WI38 (cell line): ENCODE results near the gene TTC16.

Experiments used
- H3K4me3 ChIP-seq: 2 replicates; pipeline ENCODE4 v1.5.1; 2011; ENCODE audit warnings: low read depth, mild to moderate bottlenecking, control low read depth, low read length
- TF ChIP-seq, protein P1 (sequence below): IDR thresholded peaks from 2 replicates; pipeline ENCODE4 v1.5.1; 2012; ENCODE audit warnings: low read depth, mild to moderate bottlenecking, control low read depth, low read length

The TTC16 gene

DNA sequence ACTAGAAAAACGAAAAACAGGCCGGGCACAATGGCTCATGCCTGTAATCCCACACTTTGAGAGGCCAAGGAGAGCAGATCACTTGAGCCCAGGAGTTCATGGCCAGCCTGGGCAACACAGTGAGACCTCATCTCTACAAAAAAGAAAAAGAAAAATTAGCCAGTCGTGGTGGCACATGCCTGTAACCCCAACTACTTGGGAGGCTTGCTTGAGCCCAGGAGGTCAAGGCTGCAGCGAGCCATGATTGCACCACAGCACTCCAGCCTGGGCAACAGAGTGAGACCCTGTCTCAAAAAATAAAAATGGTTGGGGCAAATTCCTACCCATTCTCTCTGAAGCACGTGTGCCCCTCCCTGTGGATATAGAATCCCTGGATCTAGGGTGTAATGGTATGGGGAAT, 17.5 kb upstream of the TTC16 start:
- TF ChIP-seq, protein P1, sequence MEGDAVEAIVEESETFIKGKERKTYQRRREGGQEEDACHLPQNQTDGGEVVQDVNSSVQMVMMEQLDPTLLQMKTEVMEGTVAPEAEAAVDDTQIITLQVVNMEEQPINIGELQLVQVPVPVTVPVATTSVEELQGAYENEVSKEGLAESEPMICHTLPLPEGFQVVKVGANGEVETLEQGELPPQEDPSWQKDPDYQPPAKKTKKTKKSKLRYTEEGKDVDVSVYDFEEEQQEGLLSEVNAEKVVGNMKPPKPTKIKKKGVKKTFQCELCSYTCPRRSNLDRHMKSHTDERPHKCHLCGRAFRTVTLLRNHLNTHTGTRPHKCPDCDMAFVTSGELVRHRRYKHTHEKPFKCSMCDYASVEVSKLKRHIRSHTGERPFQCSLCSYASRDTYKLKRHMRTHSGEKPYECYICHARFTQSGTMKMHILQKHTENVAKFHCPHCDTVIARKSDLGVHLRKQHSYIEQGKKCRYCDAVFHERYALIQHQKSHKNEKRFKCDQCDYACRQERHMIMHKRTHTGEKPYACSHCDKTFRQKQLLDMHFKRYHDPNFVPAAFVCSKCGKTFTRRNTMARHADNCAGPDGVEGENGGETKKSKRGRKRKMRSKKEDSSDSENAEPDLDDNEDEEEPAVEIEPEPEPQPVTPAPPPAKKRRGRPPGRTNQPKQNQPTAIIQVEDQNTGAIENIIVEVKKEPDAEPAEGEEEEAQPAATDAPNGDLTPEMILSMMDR = no peak
- no peak overlapping the region for H3K4me3 ChIP-seq

- TF ChIP-seq, protein P1 = no peak
- peak overlapping the region; percentile 34 for H3K4me3 ChIP-seq
Measured at GRCh38 chr9:127698985-127699670, 16.8 kb upstream of the TTC16 start.

DNA sequence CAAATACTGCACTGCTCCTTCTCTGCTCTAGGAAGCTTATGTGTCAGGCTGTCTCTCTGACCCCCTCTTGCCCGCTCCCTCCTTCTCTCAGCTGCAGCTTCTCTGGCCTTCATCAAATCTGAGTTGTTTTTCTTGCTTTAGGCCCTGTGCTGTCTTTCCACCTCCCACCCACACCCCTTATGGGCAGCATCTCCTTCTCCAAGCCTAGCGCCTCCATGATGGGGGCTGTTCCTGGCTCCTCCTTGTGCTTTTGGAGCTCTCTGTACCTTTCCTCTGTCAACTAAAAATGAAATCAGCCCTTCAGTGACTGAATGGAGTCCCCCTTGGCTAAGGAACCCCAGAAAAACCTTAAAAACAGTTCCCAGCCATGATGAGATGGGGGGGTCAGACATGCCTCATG, 15.7 kb upstream of the TTC16 start:
- H3K4me3 ChIP-seq = no peak overlapping the region
- TF ChIP-seq, protein P1 = no peak

DNA sequence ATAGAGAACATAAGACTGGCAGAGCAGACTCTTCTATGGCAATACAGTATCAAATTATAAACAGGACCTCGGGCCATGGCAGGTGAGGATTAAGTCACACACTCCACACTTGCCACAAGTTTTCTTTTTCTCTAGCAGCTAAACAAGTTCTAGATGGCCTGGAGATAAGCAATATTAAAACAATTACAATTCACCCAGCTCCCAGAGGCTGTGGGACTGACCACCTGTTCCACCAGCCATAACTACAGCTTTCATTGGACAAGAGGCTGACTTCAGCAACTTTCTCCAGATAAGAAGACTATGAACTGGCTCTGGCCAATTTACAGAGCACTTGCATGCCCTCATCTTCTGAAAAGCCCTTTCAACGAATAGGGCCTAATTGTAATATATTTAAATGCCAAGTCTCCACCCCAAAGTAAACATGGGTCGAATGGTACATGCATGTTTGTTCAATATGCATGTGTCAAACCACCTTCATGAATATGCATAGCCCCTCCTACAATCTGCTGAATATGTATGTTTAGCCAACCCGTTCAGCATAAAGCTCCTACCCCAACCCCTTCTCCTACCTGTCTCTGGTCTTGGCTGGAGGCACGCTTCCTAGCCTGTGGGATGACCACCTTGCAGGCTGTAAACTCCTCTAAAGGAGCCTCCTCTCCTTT, 15.2 kb upstream of the TTC16 start:
- no peak overlapping the region for H3K4me3 ChIP-seq
- TF ChIP-seq, protein P1 = no peak

DNA sequence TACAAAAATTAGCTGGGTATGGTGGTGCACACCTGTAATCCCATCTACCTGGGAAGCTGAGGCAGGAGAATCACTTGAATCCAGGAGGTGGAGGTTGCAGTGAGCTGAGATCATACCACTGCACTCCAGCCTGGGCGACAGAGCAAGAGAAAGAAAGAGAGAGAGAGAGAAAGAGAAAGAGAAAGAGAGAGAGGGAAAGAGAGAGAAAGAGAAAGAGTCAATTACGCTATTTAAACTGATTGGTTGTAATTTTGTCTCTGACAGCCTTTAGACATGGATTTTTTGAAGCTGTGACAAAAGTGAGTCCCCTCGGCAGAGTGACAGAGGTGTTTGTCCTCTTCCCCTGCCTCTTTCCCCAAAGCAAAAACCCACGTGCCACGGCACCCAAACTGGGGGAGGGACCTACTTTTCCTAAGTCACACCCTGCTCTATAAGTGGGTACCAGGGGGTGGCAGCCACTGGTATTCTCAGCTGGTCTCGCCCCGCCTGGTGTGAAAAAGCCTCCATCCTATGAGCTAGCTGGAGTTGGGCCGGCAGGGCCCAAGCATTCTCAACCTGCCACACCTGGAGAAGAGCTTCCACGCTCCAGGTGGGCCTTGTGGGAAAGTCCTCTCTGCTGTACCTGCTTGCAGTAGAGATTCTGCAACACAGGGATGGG, 12.5 kb upstream of the TTC16 start:
- TF ChIP-seq, protein P1 = no peak
- no peak overlapping the region for H3K4me3 ChIP-seq

DNA sequence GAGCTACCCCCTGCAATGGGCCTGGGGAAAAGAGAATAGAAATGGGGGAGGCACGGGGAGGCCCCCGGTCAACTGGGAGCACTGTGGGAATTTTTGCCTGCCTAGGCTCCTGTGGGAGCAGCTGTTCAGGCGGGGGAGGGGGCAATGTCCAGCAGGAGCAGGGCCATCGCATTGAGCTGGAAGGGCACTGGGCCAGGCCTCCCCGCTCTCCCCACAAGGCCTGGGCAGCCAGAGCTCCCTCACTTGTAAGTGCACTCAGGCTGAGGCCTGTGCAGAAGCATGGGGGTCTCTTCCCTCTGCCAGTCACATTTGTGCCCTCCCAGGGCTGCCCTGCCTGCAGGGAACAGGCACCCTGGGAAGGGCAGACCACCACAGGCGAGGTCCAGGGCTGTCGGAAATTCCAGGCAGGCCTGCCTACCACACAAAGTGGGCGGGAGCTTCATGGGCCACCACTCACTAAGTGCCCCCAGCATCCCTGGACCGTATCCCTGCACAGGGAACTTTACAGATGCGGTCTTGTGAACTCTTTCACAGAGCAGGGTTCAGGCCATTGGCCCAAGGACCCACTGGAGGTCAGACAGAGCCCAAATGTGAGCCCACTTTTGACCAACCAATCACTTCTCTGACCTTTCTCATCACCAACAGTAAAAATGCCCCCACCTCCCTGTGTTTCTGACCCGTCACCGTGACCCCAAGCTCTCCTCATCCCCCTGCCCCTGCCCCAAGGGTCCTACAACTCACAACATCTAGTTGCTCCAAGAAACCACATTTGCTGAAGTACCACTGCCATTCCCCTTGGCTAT, 10.1 kb upstream of the TTC16 start:
- TF ChIP-seq, protein P1 = no peak
- H3K4me3 ChIP-seq = no peak overlapping the region
